ENCODE results near the gene GLT1D1.

GRCh38 chr12:128970941-128971340 lies 117.7 kb downstream of the GLT1D1 start:
- no peak for TF ChIP-seq POLR2AphosphoS5 (IDR thresholded peaks at IDR 0.05)
- TF ChIP-seq CTCF (IDR thresholded peaks at IDR 0.05), result no peak
- TF ChIP-seq POLR2A (IDR thresholded peaks at IDR 0.05), result no peak

All from breast epithelium (tissue), 3 donors.